Gastrocnemius medialis (tissue), 4 donors: ENCODE measurements around the gene RNF123.

Experiments used
- POLR2A ChIP-seq, 2 donors: fragments of 450-650 bp; IDR thresholded peaks; one replicate each; pipeline ENCODE4 v1.6.1; 2017; ENCODE audit warnings: antibody characterized with exemption in 2 of 2, mild to moderate bottlenecking in 2 of 2, moderate library complexity in 2 of 2
- TF ChIP-seq, protein P1 (sequence below), 5 experiments: fragments of 450-650 bp in 3 of 5; fragments of 200-600 bp in 2 of 5; sonication (generic) in 2 of 5; IDR thresholded peaks in 4 of 5; conservative IDR thresholded peaks in 1 of 5; 1 replicate in 4 of 5; 2 replicates in 1 of 5; pipeline ENCODE4 v1.5.1; 2016 to 2019; ENCODE audit warnings: antibody characterized with exemption in 5 of 5, mild to moderate bottlenecking in 3 of 5, moderate library complexity in 3 of 5

DNA sequence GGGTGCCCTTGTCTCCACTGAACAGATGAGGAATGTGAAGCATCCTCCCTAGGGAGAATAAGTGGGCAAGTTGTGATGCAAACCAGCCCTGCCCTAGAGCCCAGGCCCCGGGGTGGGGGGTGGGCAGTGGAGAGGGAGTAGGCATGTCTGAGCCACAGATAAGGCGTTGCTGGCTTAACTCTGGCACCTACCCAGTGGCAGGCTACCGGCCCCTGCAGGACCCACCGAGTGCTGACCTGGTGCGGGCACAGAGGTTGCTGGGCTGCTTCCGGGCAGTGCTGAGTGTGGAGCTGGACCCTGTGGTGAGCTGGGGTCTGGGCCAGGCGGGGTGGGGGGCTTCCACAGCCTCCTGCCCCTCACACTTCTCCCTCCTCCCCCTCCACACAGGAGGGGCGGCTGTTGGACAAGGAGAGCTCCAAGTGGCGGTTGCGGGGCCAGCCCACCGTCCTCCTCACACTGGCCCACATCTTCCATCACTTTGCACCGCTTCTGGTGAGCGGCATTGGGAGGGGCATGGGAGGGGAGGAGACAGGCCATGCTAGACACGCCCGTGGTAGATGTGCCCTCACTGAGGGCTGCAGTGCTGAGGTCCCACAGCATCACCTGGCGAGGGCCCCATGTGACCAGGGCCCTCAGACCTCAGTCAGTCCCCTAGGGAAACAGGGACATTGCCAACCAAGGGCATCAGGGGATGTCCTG is 10.1 kb downstream of the RNF123 start:
- TF ChIP-seq, protein P1, sequence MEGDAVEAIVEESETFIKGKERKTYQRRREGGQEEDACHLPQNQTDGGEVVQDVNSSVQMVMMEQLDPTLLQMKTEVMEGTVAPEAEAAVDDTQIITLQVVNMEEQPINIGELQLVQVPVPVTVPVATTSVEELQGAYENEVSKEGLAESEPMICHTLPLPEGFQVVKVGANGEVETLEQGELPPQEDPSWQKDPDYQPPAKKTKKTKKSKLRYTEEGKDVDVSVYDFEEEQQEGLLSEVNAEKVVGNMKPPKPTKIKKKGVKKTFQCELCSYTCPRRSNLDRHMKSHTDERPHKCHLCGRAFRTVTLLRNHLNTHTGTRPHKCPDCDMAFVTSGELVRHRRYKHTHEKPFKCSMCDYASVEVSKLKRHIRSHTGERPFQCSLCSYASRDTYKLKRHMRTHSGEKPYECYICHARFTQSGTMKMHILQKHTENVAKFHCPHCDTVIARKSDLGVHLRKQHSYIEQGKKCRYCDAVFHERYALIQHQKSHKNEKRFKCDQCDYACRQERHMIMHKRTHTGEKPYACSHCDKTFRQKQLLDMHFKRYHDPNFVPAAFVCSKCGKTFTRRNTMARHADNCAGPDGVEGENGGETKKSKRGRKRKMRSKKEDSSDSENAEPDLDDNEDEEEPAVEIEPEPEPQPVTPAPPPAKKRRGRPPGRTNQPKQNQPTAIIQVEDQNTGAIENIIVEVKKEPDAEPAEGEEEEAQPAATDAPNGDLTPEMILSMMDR (IDR thresholded peaks at IDR 0.05 in 4 of 5, conservative IDR thresholded peaks at IDR 0.05 in 1 of 5): no peak
- no peak for TF ChIP-seq POLR2A (IDR thresholded peaks at IDR 0.05)
